SJCRH30 (cell line): Measurements from ENCODE around the gene SLC2A6. TPM values are rescaled to one million over a fixed set of nuclear protein-coding genes. Genes with fewer than 3 reads are reported as not detected.
A peak's percentile ranks its signal among the peaks of the same experiment; 100 is the strongest.

Experiments used
- DNase-seq, 2 experiments: peaks; one replicate each; pipeline ENCODE4 v3.0.0-alpha.2; 2015 to 2020
- H3K27ac ChIP-seq: fragments of 250-450 bp; sonication (Bioruptor Pico); 2 replicates; pipeline ENCODE4 v1.5.1; 2020; ENCODE audit warnings: mild to moderate bottlenecking, moderate library complexity
- H3K27me3 ChIP-seq: fragments of 250-450 bp; sonication (Bioruptor Pico); 2 replicates; pipeline ENCODE4 v1.5.1; 2020; ENCODE audit warnings: mild to moderate bottlenecking, moderate library complexity
- H3K36me3 ChIP-seq: fragments of 250-450 bp; sonication (Bioruptor Pico); 2 replicates; pipeline ENCODE4 v1.5.1; 2020; ENCODE audit warnings: mild to moderate bottlenecking, moderate library complexity
- H3K4me1 ChIP-seq: fragments of 250-450 bp; sonication (Bioruptor Pico); 2 replicates; pipeline ENCODE4 v1.5.1; 2020; ENCODE audit warnings: mild to moderate bottlenecking, moderate library complexity
- H3K4me3 ChIP-seq: fragments of 250-450 bp; sonication (Bioruptor Pico); 2 replicates; pipeline ENCODE4 v1.5.1; 2020; ENCODE audit warnings: mild to moderate bottlenecking, moderate library complexity
- H3K9me3 ChIP-seq: fragments of 250-450 bp; sonication (Bioruptor Pico); replicated peaks from 2 replicates; pipeline ENCODE4 v1.5.1; 2020; ENCODE audit warnings: mild to moderate bottlenecking, moderate library complexity
- total RNA-seq: library from RNA; depleted of rRNA; stranded (reverse); fragments of >200 nt; shearing (Covaris generic); gene quantifications from 2 replicates; pipeline ENCODE4 v1.2.3, GENCODE V29; 2014

Gene SLC2A6
- total RNA-seq, 1 experiment from 2014 or later: 23.4 TPM

GRCh38 chr9:133483611-133484010 lies 4.7 kb upstream of the SLC2A6 start:
- Histone ChIP-seq H3K36me3 (no peaks in the 10 kb centered on the region), H3K4me1 (peaks cover 17% of the 10 kb centered on the region), H3K4me3 (no peak overlapping the region), H3K9me3 (no peaks in the 10 kb centered on the region), H3K27ac (no peak overlapping the region), H3K27me3 (no peaks in the 10 kb centered on the region)
- no peak for DNase-seq

GRCh38 chr9:133477992-133478850 lies 678 bp downstream of the SLC2A6 start:
- peak overlapping the region; percentile 33 for H3K27ac ChIP-seq
- H3K27me3 ChIP-seq: no peaks in the 10 kb centered on the region
- H3K36me3 ChIP-seq: peaks cover 8% of the 10 kb centered on the region; the same call in 1 of the 2 replicates
- peak overlapping the region; percentile 66 for H3K4me3 ChIP-seq
- H3K4me1 ChIP-seq: peaks cover 11% of the 10 kb centered on the region
- peak; percentile 76 to 77 for DNase-seq
- H3K9me3 ChIP-seq: no peaks in the 10 kb centered on the region

- Histone ChIP-seq H3K27me3 (no peaks in the 10 kb centered on the region), H3K4me3 (no peak overlapping the region), H3K27ac (no peak overlapping the region), H3K4me1 (peaks cover 11% of the 10 kb centered on the region), H3K36me3 (peaks cover 8% of the 10 kb centered on the region; the same call in 1 of the 2 replicates), H3K9me3 (no peaks in the 10 kb centered on the region)
- no peak for DNase-seq
These were observed 1.4 kb downstream of the SLC2A6 start for GRCh38 chr9:133477461-133477860.

- no peak overlapping the region for H3K4me3 ChIP-seq
- peaks cover 8% of the 10 kb centered on the region; the same call in 1 of the 2 replicates for H3K36me3 ChIP-seq
- H3K27me3 ChIP-seq: no peaks in the 10 kb centered on the region
- no peaks in the 10 kb centered on the region for H3K9me3 ChIP-seq
- H3K4me1 ChIP-seq: peaks cover 6% of the 10 kb centered on the region
- H3K27ac ChIP-seq: no peak overlapping the region
- DNase-seq: no peak
These were observed 2.0 kb downstream of the SLC2A6 start for GRCh38 chr9:133476941-133477340.

- H3K9me3 ChIP-seq: no peaks in the 10 kb centered on the region
- DNase-seq: no peak
- H3K4me3 ChIP-seq: no peak overlapping the region
- H3K27ac ChIP-seq: no peak overlapping the region
- H3K36me3 ChIP-seq: peaks cover 8% of the 10 kb centered on the region; the same call in 1 of the 2 replicates
- H3K4me1 ChIP-seq: peaks cover 6% of the 10 kb centered on the region
- H3K27me3 ChIP-seq: no peaks in the 10 kb centered on the region
These were observed 2.6 kb downstream of the SLC2A6 start for GRCh38 chr9:133476036-133476931.

- no peaks in the 10 kb centered on the region for H3K9me3 ChIP-seq
- H3K27me3 ChIP-seq: no peaks in the 10 kb centered on the region
- H3K4me1 ChIP-seq: peaks cover 6% of the 10 kb centered on the region
- H3K27ac ChIP-seq: no peak overlapping the region
- peaks cover 8% of the 10 kb centered on the region; the same call in 1 of the 2 replicates for H3K36me3 ChIP-seq
- no peak for DNase-seq
- H3K4me3 ChIP-seq: no peak overlapping the region
These were observed 3.4 kb downstream of the SLC2A6 start for GRCh38 chr9:133475292-133476012.

- no peaks in the 10 kb centered on the region for H3K9me3 ChIP-seq
- no peak overlapping the region for H3K4me3 ChIP-seq
- H3K27me3 ChIP-seq: no peaks in the 10 kb centered on the region
- H3K4me1 ChIP-seq: peaks cover 6% of the 10 kb centered on the region
- no peak overlapping the region for H3K27ac ChIP-seq
- DNase-seq: no peak
- peaks cover 8% of the 10 kb centered on the region; the same call in 1 of the 2 replicates for H3K36me3 ChIP-seq
These were observed 4.0 kb downstream of the SLC2A6 start for GRCh38 chr9:133474853-133475252.

- H3K27ac ChIP-seq: no peak overlapping the region
- no peak overlapping the region for H3K4me3 ChIP-seq
- DNase-seq: no peak
- no peaks in the 10 kb centered on the region for H3K27me3 ChIP-seq
- H3K4me1 ChIP-seq: peaks cover 6% of the 10 kb centered on the region
- H3K36me3 ChIP-seq: peaks cover 8% of the 10 kb centered on the region; the same call in 1 of the 2 replicates
- no peaks in the 10 kb centered on the region for H3K9me3 ChIP-seq
These were observed 4.7 kb downstream of the SLC2A6 start for GRCh38 chr9:133474215-133474614.

GRCh38 chr9:133473743-133474142 lies 5.2 kb downstream of the SLC2A6 start:
- Histone ChIP-seq H3K27ac (no peak overlapping the region), H3K4me1 (peaks cover 6% of the 10 kb centered on the region), H3K27me3 (no peaks in the 10 kb centered on the region), H3K36me3 (peaks cover 8% of the 10 kb centered on the region; the same call in 1 of the 2 replicates), H3K4me3 (no peak overlapping the region), H3K9me3 (no peaks in the 10 kb centered on the region)
- DNase-seq: no peak

GRCh38 chr9:133472753-133473378 lies 6.0 kb downstream of the SLC2A6 start:
- Histone ChIP-seq H3K27me3 (no peaks in the 10 kb centered on the region), H3K9me3 (no peaks in the 10 kb centered on the region), H3K27ac (no peak overlapping the region), H3K4me3 (no peak overlapping the region), H3K4me1 (peaks cover 2% of the 10 kb centered on the region), H3K36me3 (peaks cover 8% of the 10 kb centered on the region; the same call in 1 of the 2 replicates)
- no peak for DNase-seq

GRCh38 chr9:133472277-133472645 lies 6.6 kb downstream of the SLC2A6 start:
- Histone ChIP-seq H3K36me3 (peaks cover 8% of the 10 kb centered on the region; the same call in 1 of the 2 replicates), H3K27me3 (no peaks in the 10 kb centered on the region), H3K27ac (no peak overlapping the region), H3K4me1 (no peaks in the 10 kb centered on the region), H3K4me3 (no peak overlapping the region), H3K9me3 (no peaks in the 10 kb centered on the region)
- no peak for DNase-seq

- no peak for DNase-seq
- no peak overlapping the region for H3K4me3 ChIP-seq
- H3K4me1 ChIP-seq: no peaks in the 10 kb centered on the region
- H3K27ac ChIP-seq: no peak overlapping the region
- H3K36me3 ChIP-seq: peaks cover 8% of the 10 kb centered on the region; the same call in 1 of the 2 replicates
- H3K9me3 ChIP-seq: no peaks in the 10 kb centered on the region
- H3K27me3 ChIP-seq: no peaks in the 10 kb centered on the region
These were observed 7.2 kb downstream of the SLC2A6 start for GRCh38 chr9:133471551-133472276.

GRCh38 chr9:133470988-133471387 lies 7.9 kb downstream of the SLC2A6 start:
- Histone ChIP-seq H3K4me3 (no peak overlapping the region), H3K9me3 (no peaks in the 10 kb centered on the region)
- DNase-seq: no peak

More at GRCh38 chr9:133470988-133471387, 7.9 kb downstream of the SLC2A6 start:
- H3K27ac ChIP-seq: no peak overlapping the region
- no peaks in the 10 kb centered on the region for H3K4me1 ChIP-seq
- no peaks in the 10 kb centered on the region for H3K27me3 ChIP-seq
- H3K36me3 ChIP-seq: peaks cover 8% of the 10 kb centered on the region; the same call in 1 of the 2 replicates
